Esophagus muscularis mucosa (tissue), 3 donors: ENCODE measurements around the gene KCNMB2.
"Not testable (repeated sequence)": the region's sequence is repeated elsewhere in the genome, so short reads cannot be mapped to it uniquely, and the experiment has no call there.

ENCODE experiments used
- POLR2A ChIP-seq: fragments of 450-650 bp; IDR thresholded peaks from one replicate; pipeline ENCODE4 v1.6.1; 2017; ENCODE audit warnings: antibody characterized with exemption, moderate library complexity, mild to moderate bottlenecking, low read depth
- POLR2AphosphoS5 ChIP-seq, 2 donors: sonication (generic); formaldehyde crosslinking; IDR thresholded peaks; one replicate each; pipeline ENCODE4 v1.6.1; 2017; ENCODE audit warnings: antibody characterized with exemption in 2 of 2
- TF ChIP-seq, protein P1 (sequence below), 3 experiments: fragments of 200-600 bp in 2 of 3; fragments of 450-650 bp in 1 of 3; sonication (generic) in 2 of 3; IDR thresholded peaks; one replicate each; pipeline ENCODE4 v1.5.1; 2017 to 2019; ENCODE audit warnings: antibody characterized with exemption in 3 of 3, mild to moderate bottlenecking in 2 of 3, moderate library complexity in 1 of 3

DNA sequence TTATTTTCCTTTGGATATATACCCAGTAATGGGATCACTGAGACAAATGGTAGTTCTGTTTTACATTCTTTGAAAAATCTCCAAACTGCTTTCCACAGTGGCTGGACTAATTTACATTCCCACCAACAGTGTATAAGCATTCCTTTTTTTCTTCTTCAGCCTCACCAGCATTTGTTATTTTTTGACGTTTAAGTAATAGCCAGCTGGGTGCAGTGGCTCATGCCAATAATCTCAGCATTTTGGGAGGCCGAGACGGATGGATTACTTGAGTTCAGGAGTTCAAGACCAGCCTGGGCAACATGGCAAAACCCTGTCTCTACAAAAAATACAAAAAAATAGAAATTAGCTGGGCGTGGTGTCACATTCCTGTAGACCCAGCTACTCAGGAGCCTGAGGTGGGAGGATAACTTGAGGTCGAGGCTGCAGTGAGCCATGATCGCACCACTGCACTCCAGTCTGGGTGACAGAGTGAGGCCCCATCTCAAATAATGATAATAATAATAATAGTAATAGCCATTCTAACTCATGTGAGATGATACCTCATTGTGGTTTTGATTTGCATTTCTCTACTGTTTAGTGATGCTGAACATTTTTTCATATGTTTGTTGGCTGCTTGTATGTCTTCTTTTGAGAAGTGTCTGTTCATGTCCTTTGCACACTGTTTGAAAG lies 21.0 kb upstream of the KCNMB2 start:
- not testable (repeated sequence) for TF ChIP-seq POLR2AphosphoS5 (IDR thresholded peaks at IDR 0.05); POLR2A
- TF ChIP-seq, protein P1, sequence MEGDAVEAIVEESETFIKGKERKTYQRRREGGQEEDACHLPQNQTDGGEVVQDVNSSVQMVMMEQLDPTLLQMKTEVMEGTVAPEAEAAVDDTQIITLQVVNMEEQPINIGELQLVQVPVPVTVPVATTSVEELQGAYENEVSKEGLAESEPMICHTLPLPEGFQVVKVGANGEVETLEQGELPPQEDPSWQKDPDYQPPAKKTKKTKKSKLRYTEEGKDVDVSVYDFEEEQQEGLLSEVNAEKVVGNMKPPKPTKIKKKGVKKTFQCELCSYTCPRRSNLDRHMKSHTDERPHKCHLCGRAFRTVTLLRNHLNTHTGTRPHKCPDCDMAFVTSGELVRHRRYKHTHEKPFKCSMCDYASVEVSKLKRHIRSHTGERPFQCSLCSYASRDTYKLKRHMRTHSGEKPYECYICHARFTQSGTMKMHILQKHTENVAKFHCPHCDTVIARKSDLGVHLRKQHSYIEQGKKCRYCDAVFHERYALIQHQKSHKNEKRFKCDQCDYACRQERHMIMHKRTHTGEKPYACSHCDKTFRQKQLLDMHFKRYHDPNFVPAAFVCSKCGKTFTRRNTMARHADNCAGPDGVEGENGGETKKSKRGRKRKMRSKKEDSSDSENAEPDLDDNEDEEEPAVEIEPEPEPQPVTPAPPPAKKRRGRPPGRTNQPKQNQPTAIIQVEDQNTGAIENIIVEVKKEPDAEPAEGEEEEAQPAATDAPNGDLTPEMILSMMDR (IDR thresholded peaks at IDR 0.05), result not testable (repeated sequence)
